HEK293 (cell line): Measurements from ENCODE around the gene SENP5.

Experiments
- HOXC10 ChIP-seq: sonication (generic); formaldehyde crosslinking; IDR thresholded peaks from 2 replicates; pipeline ENCODE4 v1.8.1; 2023; ENCODE audit warnings: mild to moderate bottlenecking, missing genetic modification reagents
- HOXD13 ChIP-seq: sonication (generic); formaldehyde crosslinking; IDR thresholded peaks from 2 replicates; pipeline ENCODE4 v1.8.0; 2022; ENCODE audit warnings: missing genetic modification reagents, borderline replicate concordance
- KLF10 ChIP-seq: fragments of 450-650 bp; IDR thresholded peaks from 2 replicates; pipeline ENCODE4 v1.5.1; 2018; ENCODE audit warnings: missing biosample characterization, mild to moderate bottlenecking, missing genetic modification characterization
- KLF9 ChIP-seq: fragments of 450-650 bp; formaldehyde crosslinking; IDR thresholded peaks from 2 replicates; pipeline ENCODE4 v1.5.1; 2016; ENCODE audit warnings: missing biosample characterization, missing genetic modification characterization, low read depth
- REPIN1 ChIP-seq: fragments of 450-650 bp; formaldehyde crosslinking; IDR thresholded peaks from 2 replicates; pipeline ENCODE4 v1.5.1; 2017; ENCODE audit warnings: missing biosample characterization, missing genetic modification characterization, low read depth
- SP7 ChIP-seq: fragments of 450-650 bp; formaldehyde crosslinking; IDR thresholded peaks from 2 replicates; pipeline ENCODE4 v1.5.1; 2016; ENCODE audit warnings: missing biosample characterization, missing genetic modification characterization
- TRIM28 ChIP-seq: IDR thresholded peaks from 2 replicates; pipeline ENCODE4 v1.6.1; 2011; ENCODE audit warnings: low read length, control low read depth, borderline replicate concordance
- ZBTB17 ChIP-seq: fragments of 450-650 bp; formaldehyde crosslinking; IDR thresholded peaks from 2 replicates; pipeline ENCODE4 v1.5.1; 2016; ENCODE audit warnings: missing biosample characterization, missing genetic modification characterization
- ZBTB48 ChIP-seq: fragments of 450-650 bp; formaldehyde crosslinking; IDR thresholded peaks from 2 replicates; pipeline ENCODE4 v1.5.1; 2016; ENCODE audit warnings: missing biosample characterization, missing genetic modification characterization
- ZFHX2 ChIP-seq: fragments of 450-650 bp; formaldehyde crosslinking; conservative IDR thresholded peaks from 2 replicates; pipeline ENCODE4 v1.5.1; 2016; ENCODE audit warnings: missing biosample characterization, missing genetic modification characterization
- ZFP3 ChIP-seq: fragments of 450-650 bp; formaldehyde crosslinking; IDR thresholded peaks from 2 replicates; pipeline ENCODE4 v1.5.1; 2016; ENCODE audit warnings: low read depth, missing biosample characterization, missing genetic modification characterization
- ZFP41 ChIP-seq: fragments of 450-650 bp; formaldehyde crosslinking; IDR thresholded peaks from 2 replicates; pipeline ENCODE4 v1.5.1; 2016; ENCODE audit warnings: missing biosample characterization, missing genetic modification characterization, borderline replicate concordance
- ZFP69B ChIP-seq: fragments of 450-650 bp; formaldehyde crosslinking; IDR thresholded peaks from 2 replicates; pipeline ENCODE4 v1.5.1; 2016; ENCODE audit warnings: missing biosample characterization, missing genetic modification characterization
- ZNF138 ChIP-seq: fragments of 450-650 bp; formaldehyde crosslinking; IDR thresholded peaks from 2 replicates; pipeline ENCODE4 v1.5.1; 2016; ENCODE audit warnings: missing biosample characterization, missing genetic modification characterization, borderline replicate concordance
- ZNF184 ChIP-seq: fragments of 450-650 bp; IDR thresholded peaks from 2 replicates; pipeline ENCODE4 v1.5.1; 2018; ENCODE audit warnings: missing biosample characterization, mild to moderate bottlenecking, missing genetic modification characterization
- ZNF202 ChIP-seq: fragments of 450-650 bp; formaldehyde crosslinking; IDR thresholded peaks from 2 replicates; pipeline ENCODE4 v1.5.1; 2016; ENCODE audit warnings: missing biosample characterization, missing genetic modification characterization, borderline replicate concordance
- ZNF211 ChIP-seq: fragments of 450-650 bp; formaldehyde crosslinking; IDR thresholded peaks from 2 replicates; pipeline ENCODE4 v1.5.1; 2016; ENCODE audit warnings: low read depth, missing biosample characterization, missing genetic modification characterization
- ZNF223 ChIP-seq: fragments of 450-650 bp; formaldehyde crosslinking; IDR thresholded peaks from 2 replicates; pipeline ENCODE4 v1.5.1; 2016; ENCODE audit warnings: missing biosample characterization, missing genetic modification characterization
- ZNF24 ChIP-seq: fragments of 450-650 bp; formaldehyde crosslinking; IDR thresholded peaks from 2 replicates; pipeline ENCODE4 v1.5.1; 2016; ENCODE audit warnings: missing biosample characterization, missing genetic modification characterization
- ZNF248 ChIP-seq: fragments of 450-650 bp; formaldehyde crosslinking; IDR thresholded peaks from 2 replicates; pipeline ENCODE4 v1.5.1; 2017; ENCODE audit warnings: missing biosample characterization, missing genetic modification characterization
- ZNF302 ChIP-seq: fragments of 450-650 bp; formaldehyde crosslinking; IDR thresholded peaks from 2 replicates; pipeline ENCODE4 v1.5.1; 2016; ENCODE audit warnings: missing biosample characterization, missing genetic modification characterization, low read depth
- ZNF394 ChIP-seq: fragments of 450-650 bp; formaldehyde crosslinking; IDR thresholded peaks from 2 replicates; pipeline ENCODE4 v1.5.1; 2016; ENCODE audit warnings: missing biosample characterization, missing genetic modification characterization, mild to moderate bottlenecking, moderate library complexity, borderline replicate concordance
- ZNF555 ChIP-seq: fragments of 450-650 bp; formaldehyde crosslinking; conservative IDR thresholded peaks from 2 replicates; pipeline ENCODE4 v1.5.1; 2017; ENCODE audit warnings: missing biosample characterization, mild to moderate bottlenecking, missing genetic modification characterization, inconsistent platforms
- ZNF558 ChIP-seq: fragments of 450-650 bp; formaldehyde crosslinking; IDR thresholded peaks from 2 replicates; pipeline ENCODE4 v1.5.1; 2016; ENCODE audit warnings: missing biosample characterization, missing genetic modification characterization
- ZNF560 ChIP-seq: fragments of 450-650 bp; formaldehyde crosslinking; IDR thresholded peaks from 2 replicates; pipeline ENCODE4 v1.5.1; 2017; ENCODE audit warnings: missing biosample characterization, missing genetic modification characterization, borderline replicate concordance
- ZNF658 ChIP-seq: fragments of 450-650 bp; formaldehyde crosslinking; IDR thresholded peaks from 2 replicates; pipeline ENCODE4; 2016; ENCODE audit warnings: missing biosample characterization, missing genetic modification characterization
- ZNF660 ChIP-seq: fragments of 450-650 bp; IDR thresholded peaks from 2 replicates; pipeline ENCODE4 v1.5.1; 2018; ENCODE audit warnings: missing biosample characterization, mild to moderate bottlenecking, missing genetic modification characterization
- ZNF707 ChIP-seq: fragments of 450-650 bp; formaldehyde crosslinking; IDR thresholded peaks from 2 replicates; pipeline ENCODE4 v1.5.1; 2016; ENCODE audit warnings: missing biosample characterization, missing genetic modification characterization
- ZSCAN30 ChIP-seq: fragments of 450-650 bp; IDR thresholded peaks from 2 replicates; pipeline ENCODE4 v1.5.1; 2018; ENCODE audit warnings: missing biosample characterization, mild to moderate bottlenecking, missing genetic modification characterization, moderate library complexity
- TF ChIP-seq, protein P1 (sequence below): fragments of 450-650 bp; formaldehyde crosslinking; IDR thresholded peaks from 2 replicates; pipeline ENCODE4 v1.5.1; 2016; ENCODE audit warnings: missing biosample characterization, missing genetic modification characterization
- TF ChIP-seq, protein P2 (sequence below): fragments of 450-650 bp; formaldehyde crosslinking; IDR thresholded peaks from 2 replicates; pipeline ENCODE4 v1.5.1; 2016; ENCODE audit warnings: missing biosample characterization, missing genetic modification characterization
- TF ChIP-seq, protein P3 (sequence below): fragments of 450-650 bp; formaldehyde crosslinking; IDR thresholded peaks from 2 replicates; pipeline ENCODE4 v1.5.1; 2017; ENCODE audit warnings: missing biosample characterization, mild to moderate bottlenecking, missing genetic modification characterization, moderate library complexity
- TF ChIP-seq, protein P4 (sequence below): fragments of 450-650 bp; formaldehyde crosslinking; IDR thresholded peaks from 2 replicates; pipeline ENCODE4 v1.5.1; 2016; ENCODE audit warnings: missing biosample characterization, missing genetic modification characterization, low read depth

Gene SENP5

DNA sequence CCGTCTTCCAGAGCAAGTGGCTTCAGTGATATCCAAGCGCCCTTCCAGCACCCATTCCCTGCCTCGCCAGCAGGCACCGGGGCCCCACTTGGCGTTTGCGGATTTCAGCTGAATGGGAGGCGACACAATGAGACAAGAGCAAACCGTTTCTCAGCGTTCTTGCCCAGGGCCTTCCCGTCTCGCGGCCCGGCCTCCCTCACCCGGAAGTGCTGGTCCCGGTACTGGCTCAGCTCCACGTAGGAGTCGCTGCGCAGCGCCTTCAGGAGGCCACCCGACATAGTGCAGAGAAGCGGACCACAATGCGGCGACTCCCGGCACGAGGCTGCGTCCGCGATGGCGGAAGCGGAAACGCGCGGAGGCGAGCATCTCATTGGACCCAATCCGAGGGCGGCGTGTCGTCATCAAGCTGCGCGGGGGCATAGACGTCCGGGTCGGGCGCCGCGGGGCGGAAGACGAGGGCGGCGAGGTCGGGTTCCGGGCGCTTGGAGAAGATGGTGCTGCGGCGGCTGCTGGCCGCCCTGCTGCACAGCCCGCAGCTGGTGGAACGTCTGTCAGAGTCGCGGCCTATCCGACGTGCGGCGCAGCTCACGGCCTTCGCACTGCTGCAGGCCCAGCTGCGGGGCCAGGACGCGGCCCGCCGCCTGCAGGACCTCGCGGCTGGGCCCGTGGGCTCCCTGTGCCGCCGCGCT is 74.7 kb downstream of the SENP5 start, which contains the start of gene NCBP2 (continued):
- TF ChIP-seq ZNF707, result no peak
- TF ChIP-seq KLF9, result no peak; the same call in 1 of the 2 replicates
- peak; percentile 63; the same call in 1 of the 2 replicates for TF ChIP-seq ZFP69B (tag by site-specific recombination)
- TF ChIP-seq ZNF558 (tag by site-specific recombination), result no peak
- no peak for TF ChIP-seq REPIN1 (tag by site-specific recombination)
- no peak for TF ChIP-seq ZBTB48 (tag by site-specific recombination)
- no peak for TF ChIP-seq ZFP41 (tag by site-specific recombination)
- TF ChIP-seq ZSCAN30, result peak; percentile 61; the same call in 1 of the 2 replicates
- TF ChIP-seq, protein P1, sequence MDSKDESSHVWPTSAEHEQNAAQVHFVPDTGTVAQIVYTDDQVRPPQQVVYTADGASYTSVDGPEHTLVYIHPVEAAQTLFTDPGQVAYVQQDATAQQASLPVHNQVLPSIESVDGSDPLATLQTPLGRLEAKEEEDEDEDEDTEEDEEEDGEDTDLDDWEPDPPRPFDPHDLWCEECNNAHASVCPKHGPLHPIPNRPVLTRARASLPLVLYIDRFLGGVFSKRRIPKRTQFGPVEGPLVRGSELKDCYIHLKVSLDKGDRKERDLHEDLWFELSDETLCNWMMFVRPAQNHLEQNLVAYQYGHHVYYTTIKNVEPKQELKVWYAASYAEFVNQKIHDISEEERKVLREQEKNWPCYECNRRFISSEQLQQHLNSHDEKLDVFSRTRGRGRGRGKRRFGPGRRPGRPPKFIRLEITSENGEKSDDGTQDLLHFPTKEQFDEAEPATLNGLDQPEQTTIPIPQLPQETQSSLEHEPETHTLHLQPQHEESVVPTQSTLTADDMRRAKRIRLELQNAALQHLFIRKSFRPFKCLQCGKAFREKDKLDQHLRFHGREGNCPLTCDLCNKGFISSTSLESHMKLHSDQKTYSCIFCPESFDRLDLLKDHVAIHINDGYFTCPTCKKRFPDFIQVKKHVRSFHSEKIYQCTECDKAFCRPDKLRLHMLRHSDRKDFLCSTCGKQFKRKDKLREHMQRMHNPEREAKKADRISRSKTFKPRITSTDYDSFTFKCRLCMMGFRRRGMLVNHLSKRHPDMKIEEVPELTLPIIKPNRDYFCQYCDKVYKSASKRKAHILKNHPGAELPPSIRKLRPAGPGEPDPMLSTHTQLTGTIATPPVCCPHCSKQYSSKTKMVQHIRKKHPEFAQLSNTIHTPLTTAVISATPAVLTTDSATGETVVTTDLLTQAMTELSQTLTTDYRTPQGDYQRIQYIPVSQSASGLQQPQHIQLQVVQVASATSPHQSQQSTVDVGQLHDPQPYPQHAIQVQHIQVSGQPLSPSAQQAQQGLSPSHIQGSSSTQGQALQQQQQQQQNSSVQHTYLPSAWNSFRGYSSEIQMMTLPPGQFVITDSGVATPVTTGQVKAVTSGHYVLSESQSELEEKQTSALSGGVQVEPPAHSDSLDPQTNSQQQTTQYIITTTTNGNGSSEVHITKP, result peak; percentile 30; the same call in 1 of the 2 replicates
- TF ChIP-seq ZNF223 (tag by site-specific recombination), result no peak
- TF ChIP-seq ZNF24 (tag by site-specific recombination), result peak; percentile 53
- peak; percentile 87 for TF ChIP-seq ZFHX2
- TF ChIP-seq TRIM28, result peak; percentile 83; the same call in 1 of the 2 replicates
- peak; percentile 86 for TF ChIP-seq ZBTB17 (tag by site-specific recombination)
- TF ChIP-seq ZNF184, result no peak
- peak; percentile 82 for TF ChIP-seq SP7 (tag by site-specific recombination)
- no peak for TF ChIP-seq ZNF555 (tag by site-specific recombination)
- TF ChIP-seq ZNF302, result no peak
- no peak for TF ChIP-seq HOXD13 (CRISPR knock-in tag)
- TF ChIP-seq ZNF658 (tag by site-specific recombination), result no peak
- no peak for TF ChIP-seq ZNF560
- no peak for TF ChIP-seq KLF10
- TF ChIP-seq ZNF211 (tag by site-specific recombination), result no peak
- TF ChIP-seq, protein P2, sequence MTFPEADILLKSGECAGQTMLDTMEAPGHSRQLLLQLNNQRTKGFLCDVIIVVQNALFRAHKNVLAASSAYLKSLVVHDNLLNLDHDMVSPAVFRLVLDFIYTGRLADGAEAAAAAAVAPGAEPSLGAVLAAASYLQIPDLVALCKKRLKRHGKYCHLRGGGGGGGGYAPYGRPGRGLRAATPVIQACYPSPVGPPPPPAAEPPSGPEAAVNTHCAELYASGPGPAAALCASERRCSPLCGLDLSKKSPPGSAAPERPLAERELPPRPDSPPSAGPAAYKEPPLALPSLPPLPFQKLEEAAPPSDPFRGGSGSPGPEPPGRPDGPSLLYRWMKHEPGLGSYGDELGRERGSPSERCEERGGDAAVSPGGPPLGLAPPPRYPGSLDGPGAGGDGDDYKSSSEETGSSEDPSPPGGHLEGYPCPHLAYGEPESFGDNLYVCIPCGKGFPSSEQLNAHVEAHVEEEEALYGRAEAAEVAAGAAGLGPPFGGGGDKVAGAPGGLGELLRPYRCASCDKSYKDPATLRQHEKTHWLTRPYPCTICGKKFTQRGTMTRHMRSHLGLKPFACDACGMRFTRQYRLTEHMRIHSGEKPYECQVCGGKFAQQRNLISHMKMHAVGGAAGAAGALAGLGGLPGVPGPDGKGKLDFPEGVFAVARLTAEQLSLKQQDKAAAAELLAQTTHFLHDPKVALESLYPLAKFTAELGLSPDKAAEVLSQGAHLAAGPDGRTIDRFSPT (tag by site-specific recombination), result peak; percentile 78
- TF ChIP-seq ZNF248 (tag by site-specific recombination), result no peak
- TF ChIP-seq ZFP3 (tag by site-specific recombination), result 0 out of 2 replicates have a peak, but pooled peaks have one; percentile 35
- TF ChIP-seq ZNF660 (tag by site-specific recombination), result peak; percentile 85; the same call in 1 of the 2 replicates
- 0 out of 2 replicates have a peak, but pooled peaks have one; percentile 29 for TF ChIP-seq HOXC10 (CRISPR knock-in tag)
- peak; percentile 87 for TF ChIP-seq ZNF394 (tag by site-specific recombination)
- TF ChIP-seq, protein P3, sequence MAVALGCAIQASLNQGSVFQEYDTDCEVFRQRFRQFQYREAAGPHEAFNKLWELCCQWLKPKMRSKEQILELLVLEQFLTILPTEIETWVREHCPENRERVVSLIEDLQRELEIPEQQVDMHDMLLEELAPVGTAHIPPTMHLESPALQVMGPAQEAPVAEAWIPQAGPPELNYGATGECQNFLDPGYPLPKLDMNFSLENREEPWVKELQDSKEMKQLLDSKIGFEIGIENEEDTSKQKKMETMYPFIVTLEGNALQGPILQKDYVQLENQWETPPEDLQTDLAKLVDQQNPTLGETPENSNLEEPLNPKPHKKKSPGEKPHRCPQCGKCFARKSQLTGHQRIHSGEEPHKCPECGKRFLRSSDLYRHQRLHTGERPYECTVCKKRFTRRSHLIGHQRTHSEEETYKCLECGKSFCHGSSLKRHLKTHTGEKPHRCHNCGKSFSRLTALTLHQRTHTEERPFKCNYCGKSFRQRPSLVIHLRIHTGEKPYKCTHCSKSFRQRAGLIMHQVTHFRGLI, result 0 out of 2 replicates have a peak, but pooled peaks have one; percentile 28
- no peak for TF ChIP-seq ZNF138 (tag by site-specific recombination)
- TF ChIP-seq, protein P4, sequence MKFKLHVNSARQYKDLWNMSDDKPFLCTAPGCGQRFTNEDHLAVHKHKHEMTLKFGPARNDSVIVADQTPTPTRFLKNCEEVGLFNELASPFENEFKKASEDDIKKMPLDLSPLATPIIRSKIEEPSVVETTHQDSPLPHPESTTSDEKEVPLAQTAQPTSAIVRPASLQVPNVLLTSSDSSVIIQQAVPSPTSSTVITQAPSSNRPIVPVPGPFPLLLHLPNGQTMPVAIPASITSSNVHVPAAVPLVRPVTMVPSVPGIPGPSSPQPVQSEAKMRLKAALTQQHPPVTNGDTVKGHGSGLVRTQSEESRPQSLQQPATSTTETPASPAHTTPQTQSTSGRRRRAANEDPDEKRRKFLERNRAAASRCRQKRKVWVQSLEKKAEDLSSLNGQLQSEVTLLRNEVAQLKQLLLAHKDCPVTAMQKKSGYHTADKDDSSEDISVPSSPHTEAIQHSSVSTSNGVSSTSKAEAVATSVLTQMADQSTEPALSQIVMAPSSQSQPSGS (tag by site-specific recombination), result peak; percentile 86
- no peak for TF ChIP-seq ZNF202 (tag by site-specific recombination)
